ENCODE measurements around the gene PRDM15. TPM values are rescaled to one million over a fixed set of nuclear protein-coding genes. Genes with fewer than 3 reads are reported as not detected.
"Not testable (repeated sequence)": the region's sequence is repeated elsewhere in the genome, so short reads cannot be mapped to it uniquely, and the experiment has no call there.

PRDM15 gene
- total and polyA plus RNA-seq, 9 donors = 3.8 to 6.8 (median 5.5) TPM

DNA sequence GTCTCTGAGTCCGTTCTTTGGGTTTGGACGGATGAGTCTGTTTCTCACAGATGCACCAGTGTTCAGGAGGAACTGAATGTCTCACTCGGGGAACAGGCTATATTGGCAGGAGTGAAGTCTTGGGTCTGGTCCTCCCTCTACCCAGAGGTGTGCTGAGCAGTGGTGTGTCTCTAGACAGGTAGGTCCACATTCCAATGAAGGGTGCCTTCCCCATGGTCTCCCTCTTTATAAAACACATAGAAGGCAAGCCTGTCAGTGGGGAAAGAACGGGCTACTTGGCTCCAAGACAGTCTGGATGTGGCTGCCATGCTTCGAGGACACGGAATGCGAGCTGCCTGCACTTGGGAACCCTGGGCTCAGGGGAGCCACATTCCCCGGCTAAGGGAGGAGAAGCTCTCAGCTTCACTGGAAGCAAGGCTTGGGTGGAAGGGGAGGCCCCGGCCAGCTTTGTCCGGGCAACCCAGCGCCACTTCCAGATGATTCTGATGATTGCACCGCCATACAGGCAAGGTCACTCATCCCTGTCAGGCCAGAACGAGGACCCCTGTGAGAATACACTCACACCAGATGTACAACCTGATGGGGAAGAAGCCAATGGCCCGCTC is 82.6 kb downstream of the PRDM15 start:
- Histone ChIP-seq H3K4me3 (ENCODE audit: low read length) (no peak overlapping the region), H3K4me1 (ENCODE audit: control insufficient read depth, insufficient read depth, low read length) (peaks cover 5% of the 10 kb centered on the region), H3K9me3 (replicated peaks; ENCODE audit: control insufficient read depth, low read depth, low read length) (peaks cover 10% of the 10 kb centered on the region), H3K27ac (ENCODE audit: low read length) (no peak overlapping the region), H3K36me3 (ENCODE audit: control insufficient read depth, insufficient read depth, low read length) (peaks cover 26% of the 10 kb centered on the region), H3K27me3 (ENCODE audit: control insufficient read depth, insufficient read depth, low read length) (no peaks in the 10 kb centered on the region)
- 92% methylated on average over 10 of the region's 14 CpGs for WGBS (ENCODE audit: insufficient coverage)
- DNase-seq = no peak

DNA sequence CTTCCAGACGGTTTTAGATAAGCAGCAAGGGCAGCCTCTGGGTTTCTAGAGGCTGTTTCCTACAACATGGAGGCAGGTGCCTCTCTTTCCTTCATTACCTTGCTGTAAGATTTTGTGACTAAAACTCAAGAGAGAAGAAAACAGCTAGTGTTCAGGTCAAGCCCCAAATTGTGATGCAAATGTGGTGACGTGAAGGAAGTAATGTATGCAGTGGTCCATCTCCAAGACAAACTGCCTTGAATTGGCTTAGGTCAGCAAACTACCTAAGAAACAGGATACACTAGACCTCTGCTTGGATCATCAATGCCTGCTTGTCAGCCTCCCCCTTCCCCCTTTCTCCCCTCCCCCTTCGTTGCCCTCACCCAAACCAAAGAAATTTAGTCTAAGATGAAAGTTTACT is 83.4 kb downstream of the PRDM15 start:
- Histone ChIP-seq H3K27me3 (ENCODE audit: control insufficient read depth, insufficient read depth, low read length) (no peaks in the 10 kb centered on the region), H3K4me3 (ENCODE audit: low read length) (no peak overlapping the region), H3K36me3 (ENCODE audit: control insufficient read depth, insufficient read depth, low read length) (peaks cover 18% of the 10 kb centered on the region), H3K4me1 (ENCODE audit: control insufficient read depth, insufficient read depth, low read length) (peaks cover 2% of the 10 kb centered on the region), H3K9me3 (replicated peaks; ENCODE audit: control insufficient read depth, low read depth, low read length) (peaks cover 10% of the 10 kb centered on the region), H3K27ac (ENCODE audit: low read length) (no peak overlapping the region)
- 42% methylated on average over 2 of the region's 3 CpGs for WGBS (ENCODE audit: insufficient coverage)
- DNase-seq = no peak

DNA sequence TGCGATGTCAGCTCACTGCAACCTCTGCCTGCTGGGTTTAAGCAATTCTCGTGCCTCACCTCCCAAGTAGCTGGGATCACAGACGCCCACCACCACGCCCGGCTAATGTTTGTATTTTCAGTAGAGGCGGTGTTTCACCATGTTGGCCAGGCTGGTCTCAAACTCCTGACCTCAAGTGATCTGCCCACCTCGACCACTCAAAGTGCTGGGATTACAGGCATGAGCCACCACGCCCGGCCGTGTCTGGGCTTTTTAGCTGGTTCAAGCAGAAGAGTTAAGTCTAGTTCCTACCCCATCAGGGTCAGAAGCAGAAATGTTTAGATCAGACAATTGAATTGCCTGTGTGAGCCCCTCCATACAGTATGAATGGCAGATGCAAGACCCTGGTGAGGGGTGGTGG is 84.5 kb downstream of the PRDM15 start:
- no peak for DNase-seq
- WGBS (ENCODE audit: insufficient coverage) = 97% methylated on average over 10 of the region's 10 CpGs

DNA sequence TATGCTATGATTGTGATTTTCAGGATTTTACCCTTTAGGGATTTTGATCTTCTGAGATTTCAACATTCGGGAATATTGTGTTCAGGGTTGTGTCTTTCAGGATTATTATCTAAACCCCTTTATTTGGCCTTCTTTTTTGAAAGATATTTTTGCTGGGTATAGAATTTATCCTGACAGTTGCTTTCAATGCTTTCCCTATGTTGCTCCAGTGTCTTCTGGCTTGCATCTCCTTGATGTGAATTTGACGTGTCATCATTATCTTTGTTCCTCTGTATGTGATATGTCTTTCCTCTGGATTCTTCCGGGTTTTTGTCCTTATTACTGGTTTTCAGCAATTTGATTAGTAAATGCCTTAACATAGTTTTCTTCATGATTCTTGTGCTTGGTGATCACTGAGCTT is 86.4 kb downstream of the PRDM15 start:
- no CpG with 5 or more reads among the region's 3 CpGs for WGBS (ENCODE audit: insufficient coverage)
- Histone ChIP-seq H3K27me3 (ENCODE audit: control insufficient read depth, insufficient read depth, low read length) (peaks cover 3% of the 10 kb centered on the region), H3K36me3 (ENCODE audit: control insufficient read depth, insufficient read depth, low read length) (no peaks in the 10 kb centered on the region), H3K9me3 (replicated peaks; ENCODE audit: control insufficient read depth, low read depth, low read length) (peaks cover 10% of the 10 kb centered on the region), H3K4me3 (ENCODE audit: low read length) (no peak overlapping the region), H3K4me1 (ENCODE audit: control insufficient read depth, insufficient read depth, low read length) (no peaks in the 10 kb centered on the region), H3K27ac (ENCODE audit: low read length) (no peak overlapping the region)
- no peak for DNase-seq

More for the DNA sequence above, 84.5 kb downstream of the PRDM15 start:
- no peak overlapping the region for H3K4me3 ChIP-seq (ENCODE audit: low read length)
- H3K36me3 ChIP-seq (ENCODE audit: control insufficient read depth, insufficient read depth, low read length) = peaks cover 9% of the 10 kb centered on the region
- no peak overlapping the region for H3K27ac ChIP-seq (ENCODE audit: low read length)
- peaks cover 10% of the 10 kb centered on the region for H3K9me3 ChIP-seq (replicated peaks; ENCODE audit: control insufficient read depth, low read depth, low read length)
- H3K27me3 ChIP-seq (ENCODE audit: control insufficient read depth, insufficient read depth, low read length) = no peaks in the 10 kb centered on the region
- no peaks in the 10 kb centered on the region for H3K4me1 ChIP-seq (ENCODE audit: control insufficient read depth, insufficient read depth, low read length)

DNA sequence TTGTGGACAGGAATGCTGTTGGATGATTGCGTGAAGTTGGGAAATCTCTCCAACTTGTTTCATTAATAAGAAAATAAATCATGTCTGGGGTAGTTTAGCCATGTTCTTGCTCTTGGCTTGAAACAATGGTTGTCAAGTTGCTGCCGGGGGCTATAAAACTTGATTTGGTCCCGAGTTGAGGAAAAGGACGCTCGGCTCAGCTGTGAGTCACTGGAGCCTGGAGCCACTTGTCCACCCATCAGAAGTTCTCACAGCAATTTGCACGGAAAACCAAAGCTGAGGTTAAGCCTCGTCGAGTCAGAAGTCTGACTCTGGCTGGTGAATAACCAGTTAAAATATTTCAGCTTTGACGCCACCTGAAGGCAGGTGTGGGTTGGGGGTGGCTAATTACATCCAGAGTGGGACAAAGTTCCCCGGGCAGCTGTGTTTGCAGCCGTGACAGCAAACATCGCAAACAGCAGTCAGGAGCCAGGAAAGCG is 92.6 kb downstream of the PRDM15 start:
- no peak for DNase-seq
- Histone ChIP-seq H3K9me3 (replicated peaks; ENCODE audit: control insufficient read depth, low read depth, low read length) (no peaks in the 10 kb centered on the region), H3K4me3 (ENCODE audit: low read length) (no peak overlapping the region), H3K4me1 (ENCODE audit: control insufficient read depth, insufficient read depth, low read length) (no peaks in the 10 kb centered on the region), H3K36me3 (ENCODE audit: control insufficient read depth, insufficient read depth, low read length) (no peaks in the 10 kb centered on the region), H3K27me3 (ENCODE audit: control insufficient read depth, insufficient read depth, low read length) (peaks cover 24% of the 10 kb centered on the region), H3K27ac (ENCODE audit: low read length) (no peak overlapping the region)
- 11% methylated on average over 4 of the region's 13 CpGs for WGBS (ENCODE audit: insufficient coverage)

DNA sequence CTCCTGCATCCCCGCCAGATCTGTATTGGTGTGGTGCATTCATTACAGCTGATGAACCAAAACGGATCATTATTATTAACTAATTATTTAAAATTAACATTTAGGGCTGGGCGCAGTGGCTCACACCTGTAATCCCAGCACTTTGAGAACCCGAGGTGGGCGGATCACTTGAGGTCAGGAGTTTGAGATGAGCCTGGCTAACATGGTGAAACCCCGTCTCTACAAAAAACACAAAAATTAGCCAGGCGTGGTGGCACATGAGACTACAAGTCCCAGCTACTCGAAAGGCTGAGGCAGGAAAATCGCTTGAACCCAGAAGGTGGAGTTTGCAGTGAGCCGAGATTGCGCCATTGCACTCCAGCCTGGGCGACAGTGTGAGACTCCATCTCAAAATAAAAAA is 93.9 kb downstream of the PRDM15 start:
- 96% methylated on average over 6 of the region's 12 CpGs for WGBS (ENCODE audit: insufficient coverage)
- DNase-seq; H3K4me3 ChIP-seq (ENCODE audit: low read length); H3K27ac ChIP-seq (ENCODE audit: low read length); H3K36me3 ChIP-seq (ENCODE audit: control insufficient read depth, insufficient read depth, low read length); H3K4me1 ChIP-seq (ENCODE audit: control insufficient read depth, insufficient read depth, low read length); H3K9me3 ChIP-seq (replicated peaks; ENCODE audit: control insufficient read depth, low read depth, low read length): not testable (repeated sequence)
- peaks cover 27% of the 10 kb centered on the region for H3K27me3 ChIP-seq (ENCODE audit: control insufficient read depth, insufficient read depth, low read length)

DNA sequence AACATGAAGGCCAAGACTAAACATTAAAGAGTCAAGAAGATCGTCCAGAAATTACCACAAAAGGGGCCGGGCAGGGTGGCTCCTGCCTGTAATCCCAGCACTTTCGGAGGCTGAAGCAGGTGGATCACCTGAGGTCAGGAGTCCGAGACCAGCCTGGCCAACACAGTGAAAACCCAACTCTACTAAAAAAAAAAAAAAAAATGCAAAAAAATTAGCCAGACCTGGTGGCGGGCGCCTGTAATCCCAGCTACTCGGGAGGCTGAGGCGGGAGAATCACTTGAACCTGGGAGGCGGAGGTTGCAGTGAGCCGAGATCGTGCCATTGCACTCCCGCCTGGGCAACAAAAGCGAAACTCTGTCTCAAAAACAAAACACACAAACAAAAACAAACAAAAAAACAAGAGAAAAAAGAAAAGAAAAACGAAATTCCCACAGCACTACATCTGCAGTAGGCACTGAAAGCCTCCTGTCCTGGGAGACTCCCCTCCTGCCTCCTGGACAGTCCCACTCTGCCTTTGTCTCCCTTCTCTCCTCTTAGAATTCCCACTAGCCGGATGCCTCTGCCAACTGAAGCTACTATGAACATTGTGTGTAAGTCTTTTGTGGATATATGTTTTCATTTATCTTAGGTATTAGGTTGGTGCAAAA is 94.6 kb downstream of the PRDM15 start:
- 77% methylated on average over 2 of the region's 15 CpGs for WGBS (ENCODE audit: insufficient coverage)
- no peaks in the 10 kb centered on the region for H3K36me3 ChIP-seq (ENCODE audit: control insufficient read depth, insufficient read depth, low read length)
- no peaks in the 10 kb centered on the region for H3K4me1 ChIP-seq (ENCODE audit: control insufficient read depth, insufficient read depth, low read length)
- no peak overlapping the region for H3K27ac ChIP-seq (ENCODE audit: low read length)
- H3K27me3 ChIP-seq (ENCODE audit: control insufficient read depth, insufficient read depth, low read length) = peaks cover 29% of the 10 kb centered on the region
- DNase-seq = no peak
- H3K4me3 ChIP-seq (ENCODE audit: low read length) = no peak overlapping the region
- H3K9me3 ChIP-seq (replicated peaks; ENCODE audit: control insufficient read depth, low read depth, low read length) = no peaks in the 10 kb centered on the region

DNA sequence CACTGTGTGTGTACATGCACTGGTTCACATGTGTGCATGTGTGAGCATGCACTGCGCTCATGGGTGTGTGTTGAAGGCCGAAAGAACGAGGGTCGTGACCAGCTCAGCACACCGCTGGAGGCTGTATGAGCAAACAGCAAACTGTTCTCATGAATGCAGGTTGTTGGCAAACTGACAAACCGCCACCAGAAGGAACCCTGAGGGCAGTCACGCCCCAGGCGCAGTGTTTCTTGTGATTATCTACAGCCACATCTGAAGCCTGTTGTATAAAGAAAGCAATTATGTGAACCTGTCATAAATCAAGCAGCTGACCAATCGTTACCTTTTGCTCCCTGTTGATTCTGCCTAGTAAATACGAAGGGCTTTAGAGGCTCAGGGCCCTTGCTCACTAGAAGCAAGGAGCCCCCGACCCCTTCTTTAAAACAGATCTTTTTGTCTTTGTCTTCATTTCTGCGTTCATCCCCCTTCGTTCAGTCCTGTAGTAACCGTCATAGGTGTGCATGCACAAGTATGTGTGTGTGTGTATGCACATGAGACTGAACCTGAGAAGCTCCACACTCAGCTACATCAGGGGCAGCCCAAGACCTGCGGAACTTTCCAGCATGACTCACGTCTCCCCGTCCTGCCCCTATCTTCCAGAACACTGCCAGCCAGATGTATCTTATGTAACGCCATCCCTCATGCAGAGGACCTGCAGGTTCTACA is 95.5 kb downstream of the PRDM15 start:
- H3K27me3 ChIP-seq (ENCODE audit: control insufficient read depth, insufficient read depth, low read length) = peaks cover 34% of the 10 kb centered on the region
- 48% methylated on average over 11 of the region's 18 CpGs for WGBS (ENCODE audit: insufficient coverage)
- H3K27ac ChIP-seq (ENCODE audit: low read length) = no peak overlapping the region
- no peak for DNase-seq
- H3K4me3 ChIP-seq (ENCODE audit: low read length) = no peak overlapping the region
- no peaks in the 10 kb centered on the region for H3K36me3 ChIP-seq (ENCODE audit: control insufficient read depth, insufficient read depth, low read length)
- H3K4me1 ChIP-seq (ENCODE audit: control insufficient read depth, insufficient read depth, low read length) = peaks cover 6% of the 10 kb centered on the region
- H3K9me3 ChIP-seq (replicated peaks; ENCODE audit: control insufficient read depth, low read depth, low read length) = no peaks in the 10 kb centered on the region

DNA sequence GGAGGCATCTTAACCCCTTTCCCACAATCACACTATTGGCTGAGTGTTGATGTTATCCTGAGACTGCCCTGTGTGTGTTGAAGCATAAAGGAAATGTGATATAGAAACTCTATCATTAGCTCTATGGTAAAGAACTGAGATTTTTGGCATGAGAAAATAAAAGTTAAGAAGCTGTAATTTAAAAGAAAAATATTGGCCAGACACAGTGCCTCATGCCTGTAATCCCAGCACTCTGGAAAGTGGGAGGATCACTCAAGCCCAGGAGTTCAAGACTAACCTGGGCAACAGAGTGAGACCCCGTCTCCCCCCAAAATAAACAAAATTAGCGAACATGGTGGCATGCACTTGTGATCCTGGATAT is 98.1 kb downstream of the PRDM15 start:
- Histone ChIP-seq H3K36me3 (ENCODE audit: control insufficient read depth, insufficient read depth, low read length) (no peaks in the 10 kb centered on the region), H3K9me3 (replicated peaks; ENCODE audit: control insufficient read depth, low read depth, low read length) (no peaks in the 10 kb centered on the region), H3K27me3 (ENCODE audit: control insufficient read depth, insufficient read depth, low read length) (peaks cover 27% of the 10 kb centered on the region), H3K27ac (ENCODE audit: low read length) (no peak overlapping the region), H3K4me3 (ENCODE audit: low read length) (no peak overlapping the region), H3K4me1 (ENCODE audit: control insufficient read depth, insufficient read depth, low read length) (peaks cover 14% of the 10 kb centered on the region)
- WGBS (ENCODE audit: insufficient coverage) = no CpG with 5 or more reads among the region's 2 CpGs
- no peak for DNase-seq

DNA sequence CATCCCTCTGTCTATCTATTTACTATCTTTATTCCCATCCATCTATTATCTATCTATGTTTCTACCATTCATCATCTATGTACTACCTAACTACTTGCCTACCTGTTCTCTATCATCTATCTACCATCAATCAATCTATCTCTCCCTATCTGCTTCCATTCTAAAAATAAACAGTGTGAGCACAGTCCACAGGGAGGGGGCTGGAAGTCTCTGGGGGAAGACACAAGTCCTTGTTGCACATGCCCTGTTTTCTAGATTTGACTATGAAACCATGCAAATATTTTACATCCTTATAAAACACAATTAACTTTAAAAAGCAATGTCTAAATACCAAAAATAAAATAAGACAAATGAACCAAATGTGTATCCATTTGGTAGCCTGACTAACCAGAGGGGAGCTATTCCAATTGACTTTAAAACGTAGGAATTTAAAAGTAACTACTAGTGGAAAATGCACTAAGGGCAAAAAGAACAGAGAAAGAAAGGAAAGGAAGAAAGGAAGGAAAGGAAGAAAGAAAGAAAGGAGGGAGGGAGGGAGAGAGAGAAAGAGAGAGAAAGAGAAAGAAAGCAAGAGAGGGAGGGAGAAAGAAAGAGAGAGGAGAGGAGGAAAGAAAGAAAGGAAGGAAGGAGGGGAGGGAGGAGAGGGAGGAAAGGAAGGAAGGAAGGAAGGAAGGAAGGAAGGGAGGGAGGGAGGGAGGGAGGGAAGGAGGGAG is 98.7 kb downstream of the PRDM15 start:
- Histone ChIP-seq H3K9me3 (replicated peaks; ENCODE audit: control insufficient read depth, low read depth, low read length) (no peaks in the 10 kb centered on the region), H3K27me3 (ENCODE audit: control insufficient read depth, insufficient read depth, low read length) (peaks cover 27% of the 10 kb centered on the region), H3K4me3 (ENCODE audit: low read length) (no peak overlapping the region), H3K27ac (ENCODE audit: low read length) (no peak overlapping the region), H3K36me3 (ENCODE audit: control insufficient read depth, insufficient read depth, low read length) (no peaks in the 10 kb centered on the region), H3K4me1 (ENCODE audit: control insufficient read depth, insufficient read depth, low read length) (peaks cover 15% of the 10 kb centered on the region)
- DNase-seq = no peak
- WGBS (ENCODE audit: insufficient coverage) = 80% methylated on average over 1 of the region's 1 CpG

All from muscle of leg (tissue), 11 donors.